Gastrocnemius medialis (tissue), 4 donors: ENCODE measurements around the gene CPLANE1. TPM values are rescaled to one million over a fixed set of nuclear protein-coding genes. Genes with fewer than 3 reads are reported as not detected.

ENCODE experiments used
- ATAC-seq, 2 donors: fragments of 150-250 bp; one replicate each; pipeline ENCODE4 v1.9.1; 2016
- DNase-seq, 2 donors: peaks; one replicate each; pipeline ENCODE4 v3.0.0-alpha.2; 2019
- H3K27ac ChIP-seq, 4 donors: fragments of 200-600 bp; sonication (generic); 1 replicate in 1 of 4; 2 replicates in 3 of 4; pipeline ENCODE4 v1.5.1; 2016 to 2018; ENCODE audit warnings: mild to moderate bottlenecking in 2 of 4, moderate library complexity in 1 of 4
- H3K27me3 ChIP-seq, 3 donors: fragments of 200-600 bp; sonication (generic) in 2 of 3; 1 replicate in 1 of 3; 2 replicates in 2 of 3; pipeline versions ENCODE4 v1.5.1 to v1.6.0; 2016 to 2019; ENCODE audit warnings: mild to moderate bottlenecking in 1 of 3, moderate library complexity in 1 of 3
- H3K36me3 ChIP-seq, 2 donors: fragments of 200-600 bp; sonication (generic) in 1 of 2; one replicate each; pipeline ENCODE4 v1.5.1; 2017 to 2018
- H3K4me1 ChIP-seq, 2 donors: fragments of 200-600 bp; sonication (generic) in 1 of 2; one replicate each; pipeline ENCODE4 v1.5.1; 2016 to 2017; ENCODE audit warnings: mild to moderate bottlenecking in 2 of 2
- H3K4me3 ChIP-seq, 4 donors: fragments of 200-600 bp; sonication (generic) in 3 of 4; 1 replicate in 1 of 4; 2 replicates in 3 of 4; pipeline ENCODE4 v1.5.1; 2016 to 2019; ENCODE audit warnings: mild to moderate bottlenecking in 2 of 4
- H3K9me3 ChIP-seq, 3 donors: fragments of 200-600 bp; sonication (generic) in 2 of 3; 1 replicate in 1 of 3; 2 replicates in 2 of 3; pipeline ENCODE4 v1.5.1; 2016 to 2019
- CTCF ChIP-seq, 5 experiments: fragments of 450-650 bp in 3 of 5; fragments of 200-600 bp in 2 of 5; sonication (generic) in 2 of 5; IDR thresholded peaks in 4 of 5; conservative IDR thresholded peaks in 1 of 5; 1 replicate in 4 of 5; 2 replicates in 1 of 5; pipeline ENCODE4 v1.5.1; 2016 to 2019; ENCODE audit warnings: antibody characterized with exemption in 5 of 5, mild to moderate bottlenecking in 3 of 5, moderate library complexity in 3 of 5
- POLR2A ChIP-seq, 2 donors: fragments of 450-650 bp; IDR thresholded peaks; one replicate each; pipeline ENCODE4 v1.6.1; 2017; ENCODE audit warnings: antibody characterized with exemption in 2 of 2, mild to moderate bottlenecking in 2 of 2, moderate library complexity in 2 of 2
- in situ Hi-C, 4 donors: fragments of 200-750 bp; cut with MboI; loops; one replicate each; pipeline versions ENCODE4 v1.15.0 to v1.8.0; 2017; ENCODE audit warnings: low sequenced_read_pairs in 4 of 4
- intact Hi-C: fragments of 100-400 bp; cut with DNase I; formaldehyde crosslinking; loops from one replicate; pipeline ENCODE4 v1.15.1; 2023; ENCODE audit warnings: low total_unique reads
- total RNA-seq, 4 donors: library from RNA; depleted of rRNA; stranded (reverse); fragments of >200 nt; gene quantifications; one replicate each; pipeline versions ENCODE4 v1.1.0 to v1.2.3, GENCODE V29; 2016

CPLANE1 gene
- total RNA-seq, 4 donors from 2014 or later, result 5.3 to 12.5 (median 8.1) TPM

DNA sequence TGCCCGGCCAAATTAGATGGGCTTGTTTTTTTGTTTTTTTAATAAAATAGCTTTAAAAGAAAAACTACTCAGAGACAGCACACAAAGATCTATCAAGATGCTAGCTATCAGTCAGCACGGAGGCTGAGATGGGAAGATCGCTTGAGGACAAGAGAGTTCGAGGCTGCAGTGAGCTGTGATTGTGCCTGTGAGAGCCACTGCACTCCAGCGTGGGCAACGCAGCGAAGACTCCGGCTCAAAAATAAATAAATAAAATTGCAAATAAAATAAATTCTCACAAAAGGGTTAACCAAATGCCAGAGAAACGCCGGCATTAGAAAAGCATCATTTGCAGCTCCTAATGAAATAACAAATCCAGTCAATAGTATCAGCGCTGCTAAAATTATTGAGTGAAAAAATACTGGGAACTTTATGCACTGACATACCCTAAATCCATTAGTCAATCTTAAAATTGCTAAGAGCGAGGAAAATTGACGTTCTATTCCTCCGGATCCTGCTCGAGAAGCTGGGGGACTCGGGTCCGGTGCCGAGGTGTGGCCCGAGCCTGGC is 681 bp downstream of the CPLANE1 start:
- no peaks in the 10 kb centered on the region for H3K9me3 ChIP-seq
- in situ Hi-C loops, result no loop called here
- intact Hi-C loops, result no loop called here

DNA sequence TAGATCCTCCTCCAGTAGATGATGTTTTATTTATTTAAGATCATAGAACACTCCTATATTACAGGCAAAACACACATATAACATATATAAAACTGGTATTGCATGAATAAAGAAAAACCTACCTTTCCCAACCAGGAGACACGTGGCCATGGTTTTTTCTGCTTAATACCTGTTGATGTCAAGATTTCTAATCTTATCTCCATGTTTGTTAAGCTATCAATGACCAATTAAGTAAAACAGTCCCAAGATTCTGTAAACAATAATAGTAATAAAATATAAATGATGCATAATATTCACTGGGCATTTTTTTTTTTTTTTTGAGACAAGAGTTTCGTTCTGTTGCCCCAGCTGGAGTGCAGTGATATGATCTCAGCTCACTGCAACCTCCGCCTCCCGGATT is 1.7 kb downstream of the CPLANE1 start:
- H3K4me1 ChIP-seq, result peaks cover 17 to 18% of the 10 kb centered on the region in 2 donors
- DNase-seq, result no peak
- TF ChIP-seq POLR2A (IDR thresholded peaks at IDR 0.05) (no peak), CTCF (IDR thresholded peaks at IDR 0.05 in 4 of 5, conservative IDR thresholded peaks at IDR 0.05 in 1 of 5) (no peak)
- H3K27ac ChIP-seq, result no peak overlapping the region
- H3K27me3 ChIP-seq, result no peaks in the 10 kb centered on the region
- peaks cover 0 to 3% of the 10 kb centered on the region in 2 donors for H3K36me3 ChIP-seq
- no peak for ATAC-seq
- H3K4me3 ChIP-seq, result no peak overlapping the region
- in situ Hi-C loops, result no loop called here
- intact Hi-C loops, result no loop called here
- no peaks in the 10 kb centered on the region for H3K9me3 ChIP-seq

More for the DNA sequence above, 681 bp downstream of the CPLANE1 start:
- ATAC-seq, result no peak
- Histone ChIP-seq H3K36me3 (no peaks in the 10 kb centered on the region), H3K4me3 (peak overlapping the region; percentile 84 to 98 (median 94)), H3K4me1 (peaks cover 17 to 18% of the 10 kb centered on the region in 2 donors), H3K27me3 (no peaks in the 10 kb centered on the region), H3K27ac (peak overlapping the region; percentile 88 to 95 (median 93))
- DNase-seq, result no peak
- no peak for TF ChIP-seq CTCF (IDR thresholded peaks at IDR 0.05 in 4 of 5, conservative IDR thresholded peaks at IDR 0.05 in 1 of 5)
- TF ChIP-seq POLR2A (IDR thresholded peaks at IDR 0.05), result no peak

DNA sequence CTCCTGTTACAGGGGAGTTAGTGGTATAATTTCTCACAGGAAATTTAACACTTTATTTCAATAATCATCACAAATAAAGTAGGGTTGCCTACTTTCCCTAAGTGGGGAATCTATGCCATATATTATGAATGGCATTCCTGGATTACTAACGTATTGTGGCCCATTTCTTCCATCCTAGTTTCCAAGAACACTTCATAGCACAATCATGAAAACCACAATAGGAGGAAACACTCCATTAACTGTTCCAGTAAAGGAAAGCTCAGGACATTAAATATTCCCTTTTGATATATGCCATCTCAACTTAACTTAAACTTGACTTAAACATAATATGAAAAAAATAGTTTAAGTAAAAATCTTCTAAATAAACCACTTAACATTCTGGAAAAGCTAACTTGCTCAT is 2.1 kb downstream of the CPLANE1 start:
- Histone ChIP-seq H3K36me3 (peaks cover 0 to 4% of the 10 kb centered on the region in 2 donors), H3K4me3 (no peak overlapping the region), H3K27ac (no peak overlapping the region), H3K4me1 (peaks cover 17 to 18% of the 10 kb centered on the region in 2 donors), H3K27me3 (no peaks in the 10 kb centered on the region), H3K9me3 (no peaks in the 10 kb centered on the region)
- TF ChIP-seq CTCF (IDR thresholded peaks at IDR 0.05 in 4 of 5, conservative IDR thresholded peaks at IDR 0.05 in 1 of 5), result no peak
- TF ChIP-seq POLR2A (IDR thresholded peaks at IDR 0.05), result no peak
- no peak for ATAC-seq
- DNase-seq, result no peak
- intact Hi-C loops, result no loop called here
- in situ Hi-C loops, result no loop called here

- H3K9me3 ChIP-seq, result no peaks in the 10 kb centered on the region
- in situ Hi-C loops, result no loop called here
- H3K36me3 ChIP-seq, result peaks cover 0 to 44% of the 10 kb centered on the region in 2 donors
- no peaks in the 10 kb centered on the region for H3K27me3 ChIP-seq
- no peak overlapping the region for H3K27ac ChIP-seq
- TF ChIP-seq POLR2A (IDR thresholded peaks at IDR 0.05), result no peak
- no peak for TF ChIP-seq CTCF (IDR thresholded peaks at IDR 0.05 in 4 of 5, conservative IDR thresholded peaks at IDR 0.05 in 1 of 5)
- DNase-seq (no peak), ATAC-seq (no peak)
- no peak overlapping the region for H3K4me3 ChIP-seq
- intact Hi-C loops, result no loop called here
- H3K4me1 ChIP-seq, result no peaks in the 10 kb centered on the region
These were observed 14.9 kb downstream of the CPLANE1 start for GRCh38 chr5:37234288-37234687.

DNA sequence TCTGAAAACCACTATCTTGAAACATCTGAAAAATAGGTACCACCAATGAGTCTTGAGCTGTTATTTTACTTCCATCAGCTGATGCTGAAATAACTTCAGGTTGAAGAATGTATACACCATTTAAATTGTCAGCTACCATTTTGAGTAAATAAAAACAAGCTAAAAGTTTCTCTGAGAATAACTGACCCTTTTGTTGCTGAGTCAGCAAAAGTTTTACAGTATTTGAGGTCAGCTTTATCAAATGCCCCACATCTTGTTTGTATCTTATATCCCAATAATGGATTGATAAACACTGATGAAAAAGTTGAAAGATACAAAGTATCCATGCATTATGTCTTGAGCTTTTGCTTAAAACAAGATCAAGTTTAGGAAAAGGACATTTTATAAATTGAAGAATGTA is 22.8 kb downstream of the CPLANE1 start:
- ATAC-seq (no peak), DNase-seq (no peak)
- Histone ChIP-seq H3K4me1 (no peaks in the 10 kb centered on the region), H3K27me3 (no peaks in the 10 kb centered on the region), H3K4me3 (no peak overlapping the region), H3K36me3 (peaks cover 5 to 54% of the 10 kb centered on the region in 2 donors), H3K27ac (no peak overlapping the region), H3K9me3 (no peaks in the 10 kb centered on the region)
- TF ChIP-seq POLR2A (IDR thresholded peaks at IDR 0.05) (no peak), CTCF (IDR thresholded peaks at IDR 0.05 in 4 of 5, conservative IDR thresholded peaks at IDR 0.05 in 1 of 5) (no peak)
- intact Hi-C loops, result no loop called here
- in situ Hi-C loops, result no loop called here
